ENCODE measurements around the gene SOX10.
"Not testable (repeated sequence)": the region's sequence is repeated elsewhere in the genome, so short reads cannot be mapped to it uniquely, and the experiment has no call there.

The SOX10 gene

DNA sequence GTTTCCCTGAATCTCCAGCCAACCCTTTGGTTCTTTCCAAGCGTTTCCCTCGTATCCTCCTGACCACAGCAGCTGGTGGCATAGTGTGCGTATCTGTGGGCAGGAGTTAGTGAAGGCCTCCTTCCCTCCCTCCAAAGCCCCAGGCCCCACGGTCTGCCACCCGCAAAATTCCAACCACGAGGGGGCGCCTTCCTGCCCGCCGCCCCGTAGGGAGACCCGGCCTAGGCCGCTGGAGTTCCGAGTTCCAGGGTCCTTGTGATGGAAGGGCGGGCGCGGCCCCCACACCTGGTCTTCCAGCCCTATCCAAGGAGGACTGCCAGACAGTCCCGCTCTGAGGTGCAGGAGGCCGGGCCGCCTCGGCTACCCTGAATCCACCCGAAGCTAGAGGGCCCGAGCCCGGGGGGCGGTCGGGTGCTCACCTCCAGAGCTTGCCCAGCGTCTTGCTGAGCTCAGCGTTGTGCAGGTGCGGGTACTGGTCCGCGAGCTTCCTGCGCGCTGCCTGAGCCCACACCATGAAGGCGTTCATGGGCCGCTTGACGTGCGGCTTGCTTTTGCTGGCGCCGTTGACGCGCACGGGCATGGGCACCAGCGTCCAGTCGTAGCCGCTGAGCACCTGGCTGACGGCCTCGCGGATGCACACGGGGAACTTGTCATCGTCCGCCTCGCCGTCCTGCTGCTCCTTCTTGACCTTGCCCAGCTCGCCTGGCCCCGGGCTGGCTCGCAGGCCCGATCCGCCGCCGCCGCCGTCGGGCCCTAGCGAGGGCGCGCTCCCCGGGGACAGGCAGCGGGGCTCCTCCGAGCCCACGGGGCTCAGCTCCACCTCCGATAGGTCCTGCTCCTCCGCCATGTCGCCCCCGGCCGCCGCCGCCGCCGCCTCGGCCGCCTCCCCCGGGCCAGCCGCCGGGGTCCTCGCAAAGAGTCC is 1.2 kb downstream of the SOX10 start:
- TF ChIP-seq, protein P1, sequence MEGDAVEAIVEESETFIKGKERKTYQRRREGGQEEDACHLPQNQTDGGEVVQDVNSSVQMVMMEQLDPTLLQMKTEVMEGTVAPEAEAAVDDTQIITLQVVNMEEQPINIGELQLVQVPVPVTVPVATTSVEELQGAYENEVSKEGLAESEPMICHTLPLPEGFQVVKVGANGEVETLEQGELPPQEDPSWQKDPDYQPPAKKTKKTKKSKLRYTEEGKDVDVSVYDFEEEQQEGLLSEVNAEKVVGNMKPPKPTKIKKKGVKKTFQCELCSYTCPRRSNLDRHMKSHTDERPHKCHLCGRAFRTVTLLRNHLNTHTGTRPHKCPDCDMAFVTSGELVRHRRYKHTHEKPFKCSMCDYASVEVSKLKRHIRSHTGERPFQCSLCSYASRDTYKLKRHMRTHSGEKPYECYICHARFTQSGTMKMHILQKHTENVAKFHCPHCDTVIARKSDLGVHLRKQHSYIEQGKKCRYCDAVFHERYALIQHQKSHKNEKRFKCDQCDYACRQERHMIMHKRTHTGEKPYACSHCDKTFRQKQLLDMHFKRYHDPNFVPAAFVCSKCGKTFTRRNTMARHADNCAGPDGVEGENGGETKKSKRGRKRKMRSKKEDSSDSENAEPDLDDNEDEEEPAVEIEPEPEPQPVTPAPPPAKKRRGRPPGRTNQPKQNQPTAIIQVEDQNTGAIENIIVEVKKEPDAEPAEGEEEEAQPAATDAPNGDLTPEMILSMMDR (IDR thresholded peaks at IDR 0.05; ENCODE audit: low read depth, low read length): no peak; the same call in 1 of the 2 replicates
- no peak for DNase-seq (ENCODE audit: extremely low read depth, low read depth)

DNA sequence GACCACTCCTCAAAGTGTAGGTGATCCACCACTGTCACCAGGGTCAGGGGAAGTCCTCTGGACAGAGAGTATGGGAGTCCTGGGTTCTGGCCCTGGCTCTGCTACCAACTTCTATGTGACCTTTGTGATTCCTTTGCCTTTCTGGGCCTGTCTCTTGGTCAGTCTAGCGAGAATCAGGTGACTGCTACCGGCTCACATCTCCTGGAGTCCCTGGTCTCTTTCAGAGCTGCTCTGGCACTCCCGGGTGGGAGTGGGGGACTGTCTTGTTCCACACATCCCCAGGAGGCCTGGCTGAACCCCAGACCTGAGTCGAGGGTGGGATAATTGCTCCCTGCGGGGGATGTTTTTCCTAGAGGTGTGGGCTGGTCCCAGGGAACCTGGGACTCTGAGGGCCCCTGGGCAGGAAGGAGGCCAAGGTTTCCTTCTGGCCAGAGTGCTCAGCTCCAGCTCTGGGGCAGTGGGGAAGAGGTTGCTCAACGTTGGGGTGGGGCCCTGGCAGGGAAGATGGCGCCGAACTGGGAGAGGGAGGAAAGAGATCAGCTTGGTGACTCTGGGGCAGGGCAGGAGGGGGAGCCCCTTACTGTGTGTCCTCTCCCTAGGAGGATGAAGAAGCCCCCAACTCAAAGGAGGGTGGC is 2.1 kb downstream of the SOX10 start:
- DNase-seq (ENCODE audit: extremely low read depth, low read depth): no peak
- TF ChIP-seq, protein P1 (IDR thresholded peaks at IDR 0.05; ENCODE audit: low read depth, low read length): no peak

DNA sequence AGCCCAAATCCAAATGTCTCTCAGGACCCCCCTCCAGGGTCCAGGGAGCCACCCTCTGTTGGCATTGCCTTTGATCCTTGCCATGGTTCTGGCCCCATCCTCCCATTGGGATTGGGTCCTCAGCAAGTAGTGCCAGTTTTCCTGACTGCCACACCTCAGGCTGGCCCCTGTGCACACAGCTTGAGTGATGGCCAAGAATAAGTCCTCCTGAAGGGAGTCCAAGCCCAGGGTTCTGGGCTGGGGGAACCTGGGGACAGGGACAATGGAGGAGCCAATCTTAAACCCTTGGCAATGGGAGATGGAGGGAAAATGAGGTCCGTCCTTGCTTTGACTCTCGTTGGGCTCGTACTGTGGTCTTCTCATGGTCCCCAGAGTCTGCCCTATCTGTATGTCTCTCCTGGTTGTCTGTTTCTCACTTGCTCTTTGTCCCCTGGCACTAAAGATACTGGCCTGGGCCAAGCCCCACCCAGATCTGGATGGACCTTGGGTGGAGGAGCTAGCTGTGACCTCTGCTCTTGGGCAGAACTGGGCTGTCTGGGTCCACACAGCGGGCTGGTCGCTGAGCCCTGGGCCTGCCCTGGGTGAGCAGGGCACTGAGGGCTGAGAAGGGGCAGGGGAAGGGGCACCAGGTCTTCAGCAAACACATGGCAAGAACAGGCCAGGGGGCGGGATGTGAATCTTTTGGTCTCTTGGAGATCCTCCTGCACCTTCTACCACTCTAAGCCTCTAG is 2.9 kb downstream of the SOX10 start:
- TF ChIP-seq, protein P1 (IDR thresholded peaks at IDR 0.05; ENCODE audit: low read depth, low read length): no peak
- DNase-seq (ENCODE audit: extremely low read depth, low read depth): no peak

DNA sequence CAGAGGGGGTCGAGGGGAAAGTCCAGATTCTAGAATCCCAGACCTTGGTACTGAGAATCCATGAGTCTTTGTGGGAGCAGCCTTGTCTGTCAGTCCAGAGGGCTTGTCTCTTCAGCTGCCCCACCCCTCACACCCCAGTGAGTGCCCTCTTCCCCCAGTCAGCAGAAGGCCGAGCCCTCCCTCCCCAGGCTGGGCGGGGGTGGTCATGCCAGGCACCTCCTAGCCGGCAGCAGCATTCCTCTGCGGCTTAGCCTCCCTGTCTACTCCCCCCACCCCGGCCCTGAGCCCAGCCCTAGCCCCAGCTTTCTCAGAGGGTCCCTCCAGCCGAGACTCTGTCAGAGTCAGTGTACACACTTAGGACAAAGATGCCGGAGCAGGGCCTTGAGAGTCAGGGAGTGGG is 4.6 kb downstream of the SOX10 start:
- TF ChIP-seq, protein P1 (IDR thresholded peaks at IDR 0.05; ENCODE audit: low read depth, low read length): no peak
- DNase-seq (ENCODE audit: extremely low read depth, low read depth): no peak

DNA sequence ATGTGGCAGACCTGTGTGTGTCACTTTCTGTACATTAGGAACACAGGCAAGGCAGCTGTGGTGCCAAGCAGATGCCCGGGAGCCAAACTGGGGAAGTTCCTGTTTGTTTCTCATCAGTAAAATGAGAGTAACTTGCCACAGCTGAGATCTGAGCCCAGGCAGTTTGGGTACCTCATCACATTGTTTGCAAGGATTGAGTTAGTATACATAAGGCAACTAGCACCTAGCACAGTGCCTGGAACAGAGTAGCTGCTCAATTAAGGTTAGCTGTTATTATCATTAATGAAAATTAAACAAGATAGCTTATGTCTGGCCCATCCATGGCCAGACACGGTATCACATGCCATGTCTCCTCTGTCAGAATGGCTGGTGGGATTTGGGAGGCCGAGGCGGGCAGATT is 7.8 kb downstream of the SOX10 start:
- TF ChIP-seq, protein P1 (IDR thresholded peaks at IDR 0.05; ENCODE audit: low read depth, low read length): no peak
- no peak for DNase-seq (ENCODE audit: extremely low read depth, low read depth)

DNA sequence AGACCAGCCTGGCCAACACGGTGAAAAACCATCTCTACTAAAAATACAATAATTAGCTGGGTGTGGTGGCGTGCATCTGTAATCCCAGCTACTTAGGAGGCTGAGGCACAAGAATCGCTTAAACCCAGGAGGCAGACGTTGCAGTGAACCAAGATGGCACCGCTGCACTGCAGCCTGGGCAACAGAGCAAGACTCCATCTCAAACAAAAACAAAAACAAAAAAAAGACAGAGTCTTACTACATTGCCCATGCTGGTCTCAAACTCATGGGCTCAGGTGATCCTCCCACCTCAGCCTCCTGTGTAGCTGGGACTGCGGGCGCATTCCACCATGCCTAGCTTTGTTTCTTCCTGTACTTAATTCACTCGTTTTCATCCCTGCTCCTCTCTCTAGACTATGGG is 8.3 kb downstream of the SOX10 start:
- DNase-seq (ENCODE audit: extremely low read depth, low read depth): not testable (repeated sequence)

DNA sequence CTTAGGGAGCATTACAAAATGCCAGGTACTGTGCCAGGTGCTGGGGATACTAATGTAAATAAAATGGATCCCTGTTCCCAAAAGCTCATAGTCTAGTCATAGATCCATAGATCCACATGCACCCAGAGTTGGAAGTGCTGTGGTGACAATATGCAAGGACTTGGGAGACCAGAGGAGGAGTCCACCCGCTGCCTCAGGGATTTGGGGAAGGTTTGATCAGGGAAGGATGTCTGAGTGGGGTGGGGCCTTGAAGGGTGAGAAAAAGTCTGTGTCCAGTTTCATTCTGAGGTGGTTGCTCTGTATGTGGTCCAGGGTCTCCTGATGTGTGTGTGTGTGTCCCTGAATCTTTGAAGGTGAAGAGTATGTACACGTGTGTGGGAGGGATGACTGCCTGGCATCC is 9.2 kb downstream of the SOX10 start:
- DNase-seq (ENCODE audit: extremely low read depth, low read depth): no peak
- TF ChIP-seq, protein P1 (IDR thresholded peaks at IDR 0.05; ENCODE audit: low read depth, low read length): no peak
